Calu3 (cell line): ENCODE data around the gene RPL15. TPM values are rescaled to one million over a fixed set of nuclear protein-coding genes. Genes with fewer than 3 reads are reported as not detected.

Source experiments
- BruUV-seq: library from RNA; stranded (reverse); fragments of 400-500 nt; replicated peaks from 2 replicates; lab custom pipeline; 2021; lab: Mats Ljungman, UMichigan
- CTCF ChIA-PET: fragments of 300-600 bp; sonication (Branson Sonifier 250); formaldehyde crosslinking; loops from one replicate; lab custom pipeline; 2022; ENCODE audit warnings: antibody characterized with exemption; lab: Charles Lee
- DNase-seq: peaks from one replicate; pipeline ENCODE4 v3.0.0; 2022
- H3K27ac Mint-ChIP-seq: one replicate; pipeline ENCODE4 v1.8.0; 2022; ENCODE audit warnings: mixed read lengths; ENCODE audit not compliant: unreplicated experiment
- H3K27me3 Mint-ChIP-seq: one replicate; pipeline ENCODE4 v1.8.0; 2022; ENCODE audit warnings: mixed read lengths; ENCODE audit not compliant: unreplicated experiment
- H3K36me3 Mint-ChIP-seq: one replicate; pipeline ENCODE4 v1.8.0; 2022; ENCODE audit warnings: mild to moderate bottlenecking, moderate library complexity, mixed read lengths; ENCODE audit not compliant: insufficient read depth, unreplicated experiment
- H3K4me1 Mint-ChIP-seq: one replicate; pipeline ENCODE4 v1.8.0; 2022; ENCODE audit warnings: mild to moderate bottlenecking, low read depth, mixed read lengths; ENCODE audit not compliant: unreplicated experiment
- H3K4me3 Mint-ChIP-seq: one replicate; pipeline ENCODE4 v1.8.0; 2022; ENCODE audit warnings: mild to moderate bottlenecking, low read depth, moderate library complexity, mixed read lengths; ENCODE audit not compliant: unreplicated experiment
- H3K9me3 Mint-ChIP-seq: one replicate; pipeline ENCODE4 v1.8.0; 2022; ENCODE audit warnings: low read depth, mixed read lengths; ENCODE audit not compliant: unreplicated experiment
- intact Hi-C: fragments of 100-400 bp; cut with micrococcal nuclease; formaldehyde crosslinking; loops from one replicate; pipeline ENCODE4 v1.10.0; 2022; ENCODE audit not compliant: unreplicated experiment
- total RNA-seq: library from RNA; stranded (reverse); gene quantifications from 2 replicates; pipeline ENCODE4 v1.2.3, GENCODE V29; 2022
- TF ChIP-seq, protein P1 (sequence below): fragments of 200-600 bp; IDR thresholded peaks from one replicate; pipeline ENCODE4 v1.8.0; 2022; ENCODE audit warnings: antibody characterized with exemption; ENCODE audit not compliant: unreplicated experiment

The RPL15 gene
- total RNA-seq, 1 experiment from 2014 or later: 1,430 TPM

- no TSS peak for BruUV-seq
- intact Hi-C loops: no loop called here
- TF ChIP-seq, protein P1, sequence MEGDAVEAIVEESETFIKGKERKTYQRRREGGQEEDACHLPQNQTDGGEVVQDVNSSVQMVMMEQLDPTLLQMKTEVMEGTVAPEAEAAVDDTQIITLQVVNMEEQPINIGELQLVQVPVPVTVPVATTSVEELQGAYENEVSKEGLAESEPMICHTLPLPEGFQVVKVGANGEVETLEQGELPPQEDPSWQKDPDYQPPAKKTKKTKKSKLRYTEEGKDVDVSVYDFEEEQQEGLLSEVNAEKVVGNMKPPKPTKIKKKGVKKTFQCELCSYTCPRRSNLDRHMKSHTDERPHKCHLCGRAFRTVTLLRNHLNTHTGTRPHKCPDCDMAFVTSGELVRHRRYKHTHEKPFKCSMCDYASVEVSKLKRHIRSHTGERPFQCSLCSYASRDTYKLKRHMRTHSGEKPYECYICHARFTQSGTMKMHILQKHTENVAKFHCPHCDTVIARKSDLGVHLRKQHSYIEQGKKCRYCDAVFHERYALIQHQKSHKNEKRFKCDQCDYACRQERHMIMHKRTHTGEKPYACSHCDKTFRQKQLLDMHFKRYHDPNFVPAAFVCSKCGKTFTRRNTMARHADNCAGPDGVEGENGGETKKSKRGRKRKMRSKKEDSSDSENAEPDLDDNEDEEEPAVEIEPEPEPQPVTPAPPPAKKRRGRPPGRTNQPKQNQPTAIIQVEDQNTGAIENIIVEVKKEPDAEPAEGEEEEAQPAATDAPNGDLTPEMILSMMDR: no peak
- Mint-ChIP-seq H3K9me3 (no peaks in the 10 kb centered on the region), H3K36me3 (peaks cover 5% of the 10 kb centered on the region), H3K4me1 (no peaks in the 10 kb centered on the region), H3K27me3 (no peaks in the 10 kb centered on the region), H3K27ac (no peak overlapping the region), H3K4me3 (no peak overlapping the region)
- no peak for DNase-seq
- CTCF ChIA-PET: no interaction called here
Observed at GRCh38 chr3:23874359-23875112, 42.4 kb upstream of the RPL15 start.

- H3K27me3 Mint-ChIP-seq: no peaks in the 10 kb centered on the region
- CTCF ChIA-PET: no interaction called here
- H3K27ac Mint-ChIP-seq: no peak overlapping the region
- BruUV-seq: no TSS peak
- peaks cover 5% of the 10 kb centered on the region for H3K36me3 Mint-ChIP-seq
- H3K4me1 Mint-ChIP-seq: no peaks in the 10 kb centered on the region
- DNase-seq: no peak
- H3K4me3 Mint-ChIP-seq: no peak overlapping the region
- TF ChIP-seq, protein P1: no peak
- intact Hi-C loops: no loop called here
- no peaks in the 10 kb centered on the region for H3K9me3 Mint-ChIP-seq
Observed at GRCh38 chr3:23875113-23875725, 41.7 kb upstream of the RPL15 start.

- H3K27ac Mint-ChIP-seq: no peak overlapping the region
- peaks cover 9% of the 10 kb centered on the region for H3K36me3 Mint-ChIP-seq
- H3K4me3 Mint-ChIP-seq: no peak overlapping the region
- no peaks in the 10 kb centered on the region for H3K4me1 Mint-ChIP-seq
- TF ChIP-seq, protein P1: no peak
- BruUV-seq: no TSS peak
- intact Hi-C loops: no loop called here
- no peaks in the 10 kb centered on the region for H3K9me3 Mint-ChIP-seq
- H3K27me3 Mint-ChIP-seq: no peaks in the 10 kb centered on the region
- CTCF ChIA-PET: interaction anchor here (0.6 kb wide), 1 partner anchor 74 kb away, joined by 4 read pairs; no protein-coding TSS in a partner anchor
- DNase-seq: no peak
Observed at GRCh38 chr3:23876923-23877322, 40.0 kb upstream of the RPL15 start.

- intact Hi-C loops: no loop called here
Observed at GRCh38 chr3:23877329-23877980, 39.5 kb upstream of the RPL15 start.

More at GRCh38 chr3:23877329-23877980, 39.5 kb upstream of the RPL15 start:
- H3K36me3 Mint-ChIP-seq: peaks cover 14% of the 10 kb centered on the region
- TF ChIP-seq, protein P1: no peak
- H3K27ac Mint-ChIP-seq: no peak overlapping the region
- BruUV-seq: no TSS peak
- no peaks in the 10 kb centered on the region for H3K4me1 Mint-ChIP-seq
- no peak for DNase-seq
- no peak overlapping the region for H3K4me3 Mint-ChIP-seq
- no peaks in the 10 kb centered on the region for H3K9me3 Mint-ChIP-seq
- no peaks in the 10 kb centered on the region for H3K27me3 Mint-ChIP-seq
- CTCF ChIA-PET: no interaction called here
